SIG-M5 treated with dmso at 0.1 percent for 504 hours (cell line): ENCODE results near the gene NECAB3.
A peak's percentile ranks its signal among the peaks of the same experiment; 100 is the strongest.

Source experiments
- DNase-seq: peaks from one replicate; lab custom pipeline; 2025; ENCODE audit not compliant: unreplicated experiment; lab: John Stamatoyannopoulos, UW

NECAB3 gene

GRCh38 chr20:33666293-33667244 lies 7.7 kb downstream of the NECAB3 start, which contains the start of gene ACTL10:
TSS of gene ACTL10 (plus strand) at chr20:33666943. CDS start at chr20:33667498, 555 bp downstream.
- peak; percentile 99 for DNase-seq

- no peak for DNase-seq
Measured at GRCh38 chr20:33664762-33665144, 9.5 kb downstream of the NECAB3 start.

GRCh38 chr20:33664085-33664761 lies 10.0 kb downstream of the NECAB3 start:
- DNase-seq: no peak

GRCh38 chr20:33663161-33664084 lies 10.8 kb downstream of the NECAB3 start:
- peak; percentile 76 for DNase-seq

DNA sequence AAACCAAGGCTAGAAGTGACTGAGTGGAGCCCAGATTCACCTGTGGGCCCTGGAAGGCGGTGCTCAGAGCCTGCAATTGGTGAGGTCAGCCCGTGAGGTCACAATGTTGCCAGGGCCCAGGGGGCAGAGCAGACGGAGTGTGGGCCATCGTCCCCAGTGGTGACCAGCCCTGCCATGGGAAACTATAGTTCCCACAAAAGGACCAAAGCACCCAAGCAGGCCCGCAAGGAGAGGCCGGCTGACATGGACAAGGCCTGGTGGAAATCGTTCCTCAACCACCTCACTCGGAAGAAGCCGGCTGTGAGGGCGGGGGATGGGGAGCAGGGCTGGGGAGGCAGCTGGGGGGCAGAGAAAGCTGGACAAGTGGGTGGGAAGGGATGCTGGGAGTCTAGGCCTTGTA lies 12.1 kb downstream of the NECAB3 start, which contains the start of gene C20orf144:
Gene C20orf144 (plus strand): TSS at position 156 of the 400 bp plus-strand sequence. CDS start 19 bp downstream, at position 175.
- DNase-seq: no peak

- DNase-seq: no peak
Measured at GRCh38 chr20:33660685-33661058, 13.6 kb downstream of the NECAB3 start.

- DNase-seq: no peak
Measured at GRCh38 chr20:33660035-33660684, 14.1 kb downstream of the NECAB3 start.

- no peak for DNase-seq
Measured at GRCh38 chr20:33659341-33660034, 14.7 kb downstream of the NECAB3 start.

DNA sequence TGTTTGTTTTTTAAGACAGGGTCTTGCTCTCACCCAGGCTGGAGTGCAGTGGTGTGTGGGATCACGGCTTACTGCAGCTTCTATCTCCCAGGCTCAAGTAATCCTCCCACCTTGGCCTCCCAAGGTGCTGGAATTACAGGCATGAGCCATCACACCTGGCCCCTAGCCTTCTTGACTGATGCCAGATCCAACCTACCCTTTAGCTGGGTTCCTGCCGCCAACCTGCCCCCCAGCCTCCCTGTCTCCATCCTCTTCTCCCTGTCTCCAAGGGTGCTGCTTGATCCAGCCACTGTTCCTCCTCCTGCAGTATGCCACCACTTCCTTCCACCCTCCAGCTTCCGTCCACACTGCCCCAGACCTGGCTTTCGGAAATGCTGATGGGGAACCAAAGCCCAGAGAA lies 15.3 kb downstream of the NECAB3 start:
- DNase-seq: no peak

DNA sequence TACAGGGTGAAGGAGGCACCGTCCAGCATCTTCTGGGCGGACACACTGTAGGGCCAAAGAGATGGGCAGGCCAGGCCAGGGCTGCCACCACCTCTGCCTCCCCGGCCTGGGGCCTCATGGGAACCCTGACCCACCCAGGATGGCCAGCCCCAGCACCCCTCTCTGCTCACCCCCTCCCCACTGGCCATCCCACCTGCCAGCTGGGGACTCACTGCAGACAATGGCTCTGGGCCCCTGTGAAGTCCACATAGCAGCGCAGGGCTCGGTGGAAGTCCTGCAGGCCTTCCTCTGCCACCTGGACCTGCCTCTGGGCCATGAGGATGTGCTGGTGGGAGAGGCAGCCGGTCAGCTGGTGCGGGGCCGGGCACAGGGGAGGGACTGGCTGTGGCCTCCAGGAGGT lies 15.7 kb downstream of the NECAB3 start:
- no peak for DNase-seq

GRCh38 chr20:33657704-33658095 lies 16.5 kb downstream of the NECAB3 start:
- no peak for DNase-seq

- DNase-seq: no peak
Measured at GRCh38 chr20:33656783-33657703, 17.2 kb downstream of the NECAB3 start.

GRCh38 chr20:33656010-33656782 lies 18.0 kb downstream of the NECAB3 start:
- DNase-seq: no peak

DNA sequence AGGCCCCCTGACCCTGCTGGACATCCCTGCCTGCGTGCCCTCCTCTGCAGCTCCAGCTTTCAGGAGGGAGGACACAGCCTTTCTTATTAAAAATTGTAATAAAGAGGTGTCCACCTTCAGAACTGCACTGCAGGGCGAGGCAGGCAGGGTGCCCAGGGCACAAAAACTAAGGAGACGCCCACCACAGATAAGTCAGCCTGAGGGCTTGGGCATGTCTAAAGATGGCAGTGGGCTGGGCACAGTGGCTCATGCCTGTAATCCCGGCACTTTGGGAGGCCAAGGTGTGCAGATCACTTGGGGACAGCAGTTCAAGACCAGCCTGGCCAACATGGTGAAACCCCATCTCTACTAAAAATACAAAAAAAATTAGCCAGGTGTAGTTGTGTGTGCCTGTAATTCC lies 19.1 kb downstream of the NECAB3 start:
- DNase-seq: no peak

- DNase-seq: no peak
Measured at GRCh38 chr20:33654680-33655161, 19.5 kb downstream of the NECAB3 start.

DNA sequence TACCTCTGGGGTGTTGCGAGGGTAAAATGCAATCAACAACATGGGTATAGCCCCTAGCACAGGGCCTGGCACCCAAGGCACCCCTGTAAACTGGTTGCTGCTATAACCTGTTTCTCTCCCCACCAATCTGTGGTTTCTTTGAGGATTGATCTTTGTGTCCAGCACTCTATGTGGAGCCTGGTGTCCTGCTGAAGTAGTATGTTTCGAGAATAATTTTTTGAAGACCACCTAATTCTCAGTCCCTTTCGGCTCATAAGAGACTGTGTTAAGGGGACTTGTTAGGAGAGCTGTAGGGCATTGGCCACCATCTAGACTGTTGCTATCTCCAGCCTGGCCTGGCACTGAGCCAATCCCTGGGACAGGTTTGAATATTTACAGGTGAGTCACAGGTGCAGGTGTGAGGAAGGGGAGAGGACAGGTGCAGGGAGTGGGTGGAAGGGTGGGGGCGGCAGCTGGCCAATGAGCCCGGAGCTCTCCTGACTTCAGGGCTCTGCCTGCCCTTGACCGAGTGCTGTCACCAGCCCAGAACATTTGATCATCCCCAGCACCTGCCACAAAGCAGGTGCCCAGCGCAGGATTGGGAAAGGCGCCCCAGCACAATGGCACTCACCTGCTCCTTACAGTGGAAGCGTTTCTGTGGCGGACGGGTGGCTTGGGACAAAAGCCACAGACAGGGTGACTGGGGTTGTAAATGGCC lies 20.2 kb downstream of the NECAB3 start:
- no peak for DNase-seq

DNA sequence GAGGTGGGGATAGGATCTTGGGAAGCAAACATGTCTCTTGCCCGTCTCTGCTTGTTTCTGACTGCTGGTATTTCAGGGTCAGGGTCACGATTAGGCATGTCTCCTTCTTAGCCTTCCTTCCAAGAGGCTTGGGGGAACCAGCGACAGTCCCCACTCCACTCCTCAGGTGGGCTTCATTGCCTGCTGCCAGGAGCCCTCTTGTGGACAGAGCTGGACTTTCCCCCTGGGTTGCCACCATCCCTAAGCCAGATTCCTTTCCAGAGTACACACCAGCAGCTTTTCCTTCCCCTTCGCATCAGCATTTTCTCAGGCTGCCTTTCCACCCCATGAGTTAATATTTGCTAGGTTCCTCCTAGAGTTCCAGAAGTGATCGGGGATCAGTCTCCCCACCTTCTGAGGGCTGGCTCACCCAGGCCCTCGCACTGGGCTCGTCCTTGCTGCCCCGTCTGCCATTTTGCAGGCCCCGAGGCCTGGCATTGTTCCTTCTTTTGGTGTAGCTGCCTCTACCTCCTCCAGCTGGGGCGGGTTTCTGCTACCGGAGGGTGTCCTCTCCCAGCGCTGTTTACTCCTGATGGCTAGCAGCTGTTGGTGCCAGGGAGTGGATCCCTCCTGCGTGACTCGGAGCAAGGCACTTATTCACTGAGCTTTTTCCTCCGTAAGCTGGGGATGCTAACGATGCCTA lies 20.9 kb downstream of the NECAB3 start:
- peak; percentile 47 for DNase-seq
